ENCODE data around the gene AGMO.

Gene AGMO

DNA sequence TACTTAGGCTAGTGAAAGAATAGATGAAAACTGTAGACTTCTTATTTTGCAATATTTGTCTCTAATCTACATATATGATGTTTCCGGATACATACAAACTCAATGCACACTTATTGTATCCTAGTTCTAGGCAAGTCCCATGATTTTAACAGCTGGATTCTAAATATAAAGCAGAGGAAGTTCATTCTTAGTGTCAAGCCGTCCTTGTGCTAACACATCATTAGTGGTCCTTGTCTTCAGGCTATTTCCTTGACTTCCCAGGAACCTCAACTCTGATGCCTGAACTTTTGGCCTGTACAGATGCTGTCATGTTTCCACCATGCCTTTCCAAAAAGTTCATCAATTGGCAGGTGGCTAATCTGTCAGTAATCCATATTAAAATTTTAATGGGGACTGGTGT, 357.4 kb downstream of the AGMO start:
- no peak for DNase-seq

DNA sequence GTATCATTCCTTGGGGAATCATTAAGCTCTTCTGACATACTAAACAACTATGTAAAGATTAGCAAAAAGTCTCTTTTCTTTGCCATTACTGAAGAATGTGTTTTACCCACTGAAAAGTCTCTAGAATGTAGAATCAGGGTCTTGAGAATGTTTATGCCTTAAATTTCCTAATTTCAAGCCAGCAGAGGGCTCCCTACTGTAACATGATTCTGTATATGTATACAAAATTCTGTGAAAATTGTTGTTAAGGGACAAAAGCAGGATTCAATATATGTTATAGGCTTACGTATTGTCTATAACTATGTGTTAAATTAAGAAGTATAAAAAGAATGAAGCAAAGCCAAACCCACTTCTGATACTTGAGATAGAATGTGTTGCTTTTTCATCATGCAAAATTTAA, 362.3 kb downstream of the AGMO start:
- DNase-seq, result no peak

DNA sequence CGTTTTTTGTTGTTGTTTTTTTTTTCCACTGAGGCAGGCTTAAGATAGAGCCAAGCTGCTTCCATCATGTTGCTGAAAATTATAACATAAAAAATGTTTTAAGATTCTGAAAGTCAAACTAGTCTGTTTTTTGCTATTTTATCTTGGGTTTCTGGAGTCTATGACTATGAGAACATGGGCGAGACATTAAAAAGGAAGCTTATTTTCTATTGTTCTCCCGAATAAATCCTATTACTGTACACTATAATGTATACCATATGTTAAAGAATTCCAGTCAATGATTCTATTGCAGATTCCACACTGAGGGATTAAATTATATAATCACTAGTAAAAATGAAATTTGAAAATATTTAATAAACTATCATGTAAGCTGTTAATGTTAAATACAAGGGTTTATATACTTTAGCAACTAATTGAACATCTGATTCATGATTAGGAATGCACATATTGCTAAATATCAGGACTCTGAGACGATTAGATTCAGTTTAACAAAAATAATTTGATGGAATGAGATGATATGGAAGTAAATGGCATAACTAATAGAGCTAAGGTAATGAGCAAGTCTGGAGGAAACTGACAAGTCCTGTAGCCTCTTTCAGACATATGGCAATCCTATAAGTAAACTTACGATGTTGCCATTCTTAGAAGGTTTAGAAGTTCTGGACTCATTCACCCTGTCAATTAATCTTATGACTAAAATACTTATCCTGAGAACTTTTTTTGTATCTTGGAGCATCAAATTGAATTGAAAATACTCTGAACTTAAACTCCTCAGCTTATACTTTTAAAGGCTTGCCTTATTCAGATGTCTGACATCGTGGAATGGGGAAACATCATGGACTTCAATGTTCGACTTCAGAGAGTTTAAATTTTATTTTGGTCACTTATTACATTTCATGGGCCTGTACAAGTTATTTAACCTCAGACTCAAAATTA, 364.5 kb downstream of the AGMO start:
- no peak for DNase-seq

DNA sequence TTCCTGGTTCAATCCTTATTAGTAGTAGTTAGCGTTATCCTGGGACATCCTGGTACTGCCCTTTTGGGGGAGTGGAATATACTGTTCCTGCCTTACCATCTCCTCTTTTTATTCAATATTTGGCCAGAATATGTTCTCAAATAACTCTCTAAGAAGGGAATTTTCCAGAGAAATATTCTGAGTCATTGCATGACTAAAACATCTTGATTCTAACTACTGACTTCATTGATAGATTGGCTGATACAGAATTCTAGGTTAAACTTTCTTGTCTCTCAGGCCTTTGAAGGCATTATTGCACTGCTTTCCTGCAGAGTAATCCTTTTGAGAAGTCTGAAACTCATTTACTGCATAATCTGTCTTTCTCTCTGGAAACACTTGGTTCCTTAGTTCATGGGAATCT, 383.8 kb downstream of the AGMO start:
- no peak for DNase-seq

DNA sequence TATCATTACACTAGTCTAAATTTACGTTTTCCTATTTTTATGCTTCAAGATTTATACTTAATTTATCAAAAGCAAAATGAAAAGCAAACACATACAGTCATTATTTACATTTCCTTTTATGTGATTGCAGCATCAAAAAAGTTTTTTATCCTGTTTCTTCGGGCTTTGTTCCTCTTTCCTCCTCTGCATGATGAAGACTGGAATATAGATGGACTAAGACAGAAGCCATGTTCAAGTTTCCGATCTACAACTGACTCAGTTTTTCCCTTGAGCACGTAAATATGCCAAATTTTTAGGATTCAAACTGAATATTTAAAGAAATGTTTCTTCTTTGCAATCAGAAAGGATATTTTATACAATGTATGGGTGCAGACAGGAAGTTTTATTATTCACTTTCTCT, 385.7 kb downstream of the AGMO start:
- DNase-seq, result no peak

DNA sequence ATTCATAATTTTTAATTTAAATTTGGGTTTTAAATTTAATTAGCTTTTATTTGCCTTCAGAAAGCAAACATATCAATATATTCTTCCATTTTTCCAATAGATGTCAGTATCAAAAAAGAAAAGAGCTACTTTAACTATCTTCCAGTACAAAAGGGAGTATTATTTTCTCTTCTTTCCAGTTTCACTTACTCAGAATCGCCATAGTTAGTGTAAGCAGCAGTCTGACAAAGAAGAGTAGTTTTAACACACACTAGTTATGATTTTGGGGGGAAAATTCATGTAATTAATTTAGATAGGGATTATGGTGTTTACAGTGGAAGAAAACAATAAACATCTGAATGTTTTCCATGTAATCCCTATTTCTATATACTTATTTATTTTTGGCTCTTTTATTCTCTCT, 386.7 kb downstream of the AGMO start:
- DNase-seq, result no peak

DNA sequence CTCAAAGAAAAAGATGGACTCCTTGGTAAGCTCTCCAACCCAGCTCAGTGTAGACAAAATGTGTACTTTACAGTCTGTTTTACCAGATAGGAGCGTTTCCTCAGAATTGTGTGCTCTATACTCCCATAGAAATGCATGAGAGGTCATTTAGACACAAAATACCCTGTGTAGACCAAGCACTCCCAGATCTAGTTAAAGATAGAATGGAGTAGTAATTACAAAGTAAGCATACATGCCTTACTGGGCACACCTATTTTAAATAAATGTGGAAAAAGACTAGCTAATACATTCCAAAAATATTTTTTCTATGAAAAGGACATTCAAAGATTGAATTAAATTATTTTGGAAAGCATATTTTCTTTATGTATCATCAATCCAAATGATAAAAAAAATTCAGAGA, 387.3 kb downstream of the AGMO start:
- DNase-seq, result no peak

DNA sequence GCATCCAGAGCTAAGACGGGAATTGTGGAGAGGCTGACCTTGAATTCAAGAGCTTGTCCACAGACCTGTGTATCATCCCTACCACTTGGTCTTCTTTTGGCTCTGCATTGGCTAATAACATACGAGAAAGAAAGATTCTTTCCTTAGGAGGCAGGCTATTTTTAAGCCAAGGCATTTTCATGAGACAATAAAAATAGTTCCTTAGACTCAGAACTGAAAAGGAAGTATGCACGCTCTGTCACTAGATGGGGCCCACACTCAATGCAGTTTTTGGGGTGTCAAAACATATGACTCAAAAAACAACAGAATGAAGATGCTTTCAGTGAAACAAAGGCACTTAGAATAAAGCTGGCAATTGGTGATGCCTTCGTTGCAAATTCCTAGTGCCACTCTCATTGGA, 393.3 kb downstream of the AGMO start:
- DNase-seq, result no peak

DNA sequence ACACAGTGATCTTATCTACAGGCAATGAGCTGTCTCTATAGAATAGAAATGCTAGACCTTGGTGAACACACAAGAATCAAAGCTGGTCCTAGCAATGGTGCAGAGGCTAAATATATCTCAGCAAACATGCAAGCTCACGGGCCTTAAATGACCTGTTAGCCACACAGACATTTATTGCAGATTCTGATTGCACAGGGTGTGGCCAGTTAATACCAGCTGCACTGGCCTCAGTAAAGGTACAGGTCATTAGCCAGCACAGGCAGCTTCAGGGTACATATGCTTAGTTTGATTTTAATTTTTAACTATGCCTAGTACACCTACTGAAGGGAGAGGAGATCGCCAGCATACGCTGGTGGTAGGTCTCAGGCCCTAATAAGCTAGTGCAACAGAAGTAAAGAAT, 393.9 kb downstream of the AGMO start:
- DNase-seq, result no peak

DNA sequence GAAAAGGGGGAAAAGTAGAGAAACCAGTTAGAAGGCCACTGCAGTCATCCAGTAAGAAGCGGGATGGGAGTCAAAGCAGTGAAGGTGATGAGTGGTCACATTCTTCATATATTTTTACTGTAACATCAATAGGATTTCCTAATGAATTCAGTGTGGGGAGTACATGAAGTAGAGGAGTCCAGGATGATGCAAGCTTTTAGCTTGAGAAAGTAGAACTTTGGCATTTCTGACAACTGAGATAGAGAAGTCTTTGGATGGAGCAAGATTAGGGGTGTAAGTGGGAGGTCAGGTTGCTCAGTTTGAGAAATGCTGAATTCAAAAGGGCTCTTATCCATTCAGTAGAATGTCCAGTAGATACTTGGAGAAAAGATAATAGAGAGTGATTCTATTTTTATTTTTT, 395.2 kb downstream of the AGMO start:
- no peak for DNase-seq

DNA sequence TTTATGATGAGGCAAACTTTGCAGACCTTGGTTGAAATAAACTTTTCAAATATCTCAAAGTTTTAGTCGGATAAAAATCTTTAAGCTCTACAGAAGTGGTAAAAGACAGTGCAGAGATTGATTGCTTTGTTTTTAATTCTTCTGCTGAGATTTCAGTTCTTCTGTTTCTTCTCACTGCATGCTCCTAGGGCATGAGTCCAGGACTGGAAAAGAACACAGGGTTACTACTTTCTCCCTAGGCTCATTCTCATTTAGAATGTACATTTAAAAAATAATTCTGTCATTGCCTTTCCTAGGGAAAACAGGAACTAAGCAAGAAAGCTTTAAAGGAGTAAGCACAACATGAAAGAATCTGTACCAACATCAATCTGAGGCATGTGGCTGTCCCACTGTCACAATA, 402.6 kb downstream of the AGMO start:
- DNase-seq, result no peak

DNA sequence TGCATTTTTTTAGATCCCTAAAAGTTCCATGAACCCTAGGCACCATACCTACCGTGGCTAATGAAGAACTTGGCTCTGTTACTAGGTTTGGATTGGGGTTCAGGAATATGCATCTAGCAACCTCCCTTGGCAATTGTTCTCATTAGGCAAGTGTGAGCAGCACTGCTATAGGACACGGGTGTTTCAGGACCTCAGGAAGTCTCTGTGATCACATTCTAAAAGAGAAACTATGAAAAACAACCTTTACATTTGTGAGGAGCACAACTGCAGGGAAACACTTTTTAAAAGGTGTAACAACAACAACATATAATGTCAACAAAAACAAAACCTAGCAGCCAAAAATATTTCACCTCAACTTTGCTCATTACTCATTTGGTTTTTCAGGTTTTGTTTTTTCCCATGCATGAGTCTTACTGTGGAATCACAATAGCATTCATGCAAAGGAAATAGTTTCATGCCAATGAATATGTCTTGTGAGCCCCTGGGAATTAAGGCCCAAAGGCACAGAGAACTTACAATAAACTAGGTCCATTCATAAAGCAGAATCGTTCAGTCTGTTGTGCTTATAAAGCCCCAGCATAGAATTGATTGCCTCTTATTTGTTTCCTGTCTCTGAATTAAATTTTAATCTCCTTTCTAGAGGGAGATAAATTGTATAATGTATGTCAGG, 403.5 kb downstream of the AGMO start:
- no peak for DNase-seq
